CD4-positive, alpha-beta memory T cell (primary cell): ENCODE data around the gene ATF7IP. TPM values are rescaled to one million over a fixed set of nuclear protein-coding genes. Genes with fewer than 3 reads are reported as not detected.
A peak's percentile ranks its signal among the peaks of the same experiment; 100 is the strongest.
"Not testable (repeated sequence)": the region's sequence is repeated elsewhere in the genome, so short reads cannot be mapped to it uniquely, and the experiment has no call there.

Source experiments
- CTCF ChIA-PET: fragments of 350-600 bp; sonication (Branson Sonifier 250); formaldehyde crosslinking; loops from one replicate; lab custom pipeline; 2021; ENCODE audit warnings: inconsistent platforms; ENCODE audit not compliant: partially characterized antibody; lab: Charles Lee
- POLR2A ChIA-PET: fragments of 350-600 bp; sonication (Branson Sonifier 250); formaldehyde crosslinking; loops from one replicate; lab custom pipeline; 2021; ENCODE audit not compliant: partially characterized antibody; lab: Charles Lee
- DNase-seq, 5 donors: peaks; one replicate each; pipeline versions ENCODE4 v3.0.0 to v3.0.0-alpha.2; 2020 to 2022; ENCODE audit warnings: mixed read lengths in 1 of 5
- H3K27ac ChIP-seq: one replicate; pipeline ENCODE4 v1.7.0; 2013; ENCODE audit warnings: low read depth, low read length
- H3K27me3 ChIP-seq: 2 replicates; pipeline ENCODE4 v1.7.0; 2013; ENCODE audit warnings: mild to moderate bottlenecking, low read length, moderate library complexity; ENCODE audit not compliant: insufficient read depth
- H3K36me3 ChIP-seq: 2 replicates; pipeline ENCODE4 v1.7.0; 2013; ENCODE audit warnings: mild to moderate bottlenecking, low read length, moderate library complexity; ENCODE audit not compliant: insufficient read depth
- H3K4me1 ChIP-seq: 2 replicates; pipeline ENCODE4 v1.7.0; 2013; ENCODE audit warnings: mild to moderate bottlenecking, low read length, moderate library complexity; ENCODE audit not compliant: insufficient read depth
- H3K4me3 ChIP-seq, 2 donors: one replicate each; pipeline ENCODE4 v1.7.0; 2013; ENCODE audit warnings: low read length in 2 of 2, mild to moderate bottlenecking in 1 of 2
- H3K9me3 ChIP-seq, 2 donors: one replicate each; pipeline ENCODE4 v1.7.0; 2013; ENCODE audit warnings: low read length in 2 of 2, control low read depth in 1 of 2; ENCODE audit not compliant: control insufficient read depth in 1 of 2
- H3K27ac Mint-ChIP-seq, 7 donors: one replicate each; pipeline ENCODE4 v1.8.0; 2020 to 2021; ENCODE audit warnings: mixed read lengths in 7 of 7, mild to moderate bottlenecking in 6 of 7, inconsistent platforms in 3 of 7, moderate library complexity in 3 of 7
- H3K27me3 Mint-ChIP-seq, 2 donors: one replicate each; pipeline ENCODE4 v1.8.0; 2020 to 2021; ENCODE audit warnings: mixed read lengths in 2 of 2
- H3K36me3 Mint-ChIP-seq, 2 donors: one replicate each; pipeline ENCODE4 v1.8.0; 2020 to 2021; ENCODE audit warnings: mixed read lengths in 2 of 2, inconsistent platforms in 1 of 2, mild to moderate bottlenecking in 1 of 2
- H3K4me1 Mint-ChIP-seq, 4 donors: one replicate each; pipeline ENCODE4 v1.8.0; 2020 to 2021; ENCODE audit warnings: mixed read lengths in 4 of 4, mild to moderate bottlenecking in 1 of 4
- H3K4me3 Mint-ChIP-seq, 8 donors: one replicate each; pipeline ENCODE4 v1.8.0; 2020 to 2021; ENCODE audit warnings: mixed read lengths in 8 of 8, mild to moderate bottlenecking in 7 of 8, moderate library complexity in 6 of 8, inconsistent platforms in 3 of 8
- H3K9me3 Mint-ChIP-seq, 8 donors: one replicate each; pipeline ENCODE4 v1.8.0; 2020 to 2021; ENCODE audit warnings: mixed read lengths in 8 of 8, mild to moderate bottlenecking in 5 of 8, inconsistent platforms in 3 of 8, moderate library complexity in 1 of 8
- intact Hi-C: fragments of 100-400 bp; cut with micrococcal nuclease; formaldehyde crosslinking; loops from one replicate; pipeline ENCODE4 v1.15.1; 2023
- polyA plus RNA-seq, 2 donors: library from polyadenylated mRNA; unstranded; fragments of 300-500 nt; fragmentation: Illumina TruSeq; gene quantifications; one replicate each; pipeline ENCODE4 v1.2.3, GENCODE V29; 2021
- total RNA-seq, 2 experiments: library from RNA; stranded (reverse); gene quantifications; one replicate each; pipeline ENCODE4 v1.2.3, GENCODE V29; 2021

Gene ATF7IP
- total and polyA plus RNA-seq, 4 experiments from 2014 or later: 87.3 to 223 (median 156) TPM

DNA sequence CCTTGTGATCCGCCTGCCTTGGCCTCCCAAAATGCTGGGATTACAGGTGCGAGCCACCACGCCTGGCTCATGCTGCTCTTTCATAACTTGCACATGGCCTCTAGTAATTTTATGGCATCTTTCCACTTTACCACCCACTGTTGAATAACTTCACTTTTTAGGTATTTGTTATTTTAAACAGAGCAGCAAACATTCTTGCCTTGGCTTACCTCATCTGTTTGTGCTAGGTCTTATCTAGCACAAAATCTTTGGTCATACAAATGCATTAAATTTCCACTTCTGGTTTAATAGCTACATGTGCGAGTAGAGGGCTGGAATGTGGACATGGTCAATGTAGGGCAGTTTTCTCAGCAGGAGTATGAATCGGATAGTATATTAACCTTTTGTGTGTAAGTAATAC is 38.8 kb upstream of the ATF7IP start:
- intact Hi-C loops: no loop called here
- Histone ChIP-seq H3K36me3 (no peaks in the 10 kb centered on the region), H3K9me3 (no peaks in the 10 kb centered on the region), H3K4me1 (no peaks in the 10 kb centered on the region), H3K27me3 (no peaks in the 10 kb centered on the region), H3K27ac (no peak overlapping the region), H3K4me3 (no peak overlapping the region)
- Mint-ChIP-seq H3K36me3 (no peaks in the 10 kb centered on the region), H3K9me3 (peaks cover 0 to 13% (median 5%) of the 10 kb centered on the region in 8 donors), H3K27me3 (no peaks in the 10 kb centered on the region), H3K4me1 (no peaks in the 10 kb centered on the region), H3K27ac (no peak overlapping the region), H3K4me3 (no peak overlapping the region)
- CTCF ChIA-PET: no interaction called here
- POLR2A ChIA-PET: no interaction called here
- DNase-seq: no peak

DNA sequence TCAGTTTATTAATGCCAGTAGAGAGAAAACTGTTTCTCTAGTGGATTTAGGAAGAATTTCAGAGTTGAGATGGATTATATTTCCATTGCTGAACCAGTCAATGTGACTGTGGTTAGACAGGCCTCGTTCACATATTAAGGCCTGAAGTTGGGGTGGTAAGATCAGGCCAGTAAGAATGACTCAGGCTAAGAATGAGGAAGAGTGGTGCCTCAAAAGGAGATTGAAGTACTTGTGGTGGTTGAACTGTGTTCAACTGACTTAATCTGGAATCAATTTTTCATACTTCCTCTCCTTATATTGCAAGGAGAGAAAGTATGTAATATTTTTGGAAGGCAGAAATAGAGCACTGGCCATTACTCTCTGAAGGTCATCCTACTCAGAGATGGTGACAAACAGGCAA is 37.8 kb upstream of the ATF7IP start:
- Histone ChIP-seq H3K27me3 (no peaks in the 10 kb centered on the region), H3K9me3 (no peaks in the 10 kb centered on the region), H3K4me3 (no peak overlapping the region), H3K4me1 (no peaks in the 10 kb centered on the region), H3K27ac (no peak overlapping the region), H3K36me3 (no peaks in the 10 kb centered on the region)
- Mint-ChIP-seq H3K36me3 (peaks cover 0 to 3% of the 10 kb centered on the region in 2 donors), H3K4me1 (no peaks in the 10 kb centered on the region), H3K27ac (no peak overlapping the region), H3K4me3 (no peak overlapping the region), H3K9me3 (peaks cover 0 to 22% (median 14%) of the 10 kb centered on the region in 8 donors), H3K27me3 (no peaks in the 10 kb centered on the region)
- CTCF ChIA-PET: no interaction called here
- intact Hi-C loops: no loop called here
- DNase-seq: no peak
- POLR2A ChIA-PET: no interaction called here

DNA sequence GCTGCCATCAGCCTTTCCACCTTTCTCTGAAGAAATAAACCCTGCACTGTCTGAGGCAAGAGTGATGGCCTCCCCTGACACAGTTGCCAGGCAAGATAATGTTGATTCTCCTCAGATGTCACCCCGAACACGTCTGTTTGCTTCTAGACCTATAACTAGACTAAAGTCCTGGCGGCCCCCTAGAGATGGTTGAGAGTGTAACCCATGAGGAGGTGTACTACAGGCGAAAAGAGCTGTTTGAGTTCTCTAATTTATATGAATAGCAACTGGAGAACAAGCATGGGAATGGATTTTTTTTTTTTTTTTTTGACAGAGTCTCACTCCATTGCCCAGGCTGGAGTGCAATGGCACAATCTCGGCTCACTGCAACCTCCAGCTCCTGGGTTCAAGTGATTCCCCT is 33.0 kb upstream of the ATF7IP start:
- Histone ChIP-seq H3K9me3 (no peaks in the 10 kb centered on the region), H3K27me3 (no peaks in the 10 kb centered on the region), H3K4me1 (no peaks in the 10 kb centered on the region), H3K4me3 (no peak overlapping the region), H3K36me3 (no peaks in the 10 kb centered on the region), H3K27ac (no peak overlapping the region)
- intact Hi-C loops: no loop called here
- H3K4me3 Mint-ChIP-seq: no peak overlapping the region
- peaks cover 0 to 47% (median 24%) of the 10 kb centered on the region in 8 donors for H3K9me3 Mint-ChIP-seq
- H3K4me1 Mint-ChIP-seq: no peaks in the 10 kb centered on the region
- peaks cover 5 to 7% of the 10 kb centered on the region in 2 donors for H3K36me3 Mint-ChIP-seq
- no peaks in the 10 kb centered on the region for H3K27me3 Mint-ChIP-seq
- ChIA-PET POLR2A (no interaction called here), CTCF (interaction anchor here (0.6 kb wide), 1 partner anchor 74 kb away, joined by 3 read pairs; no protein-coding TSS in a partner anchor)
- no peak for DNase-seq
- no peak overlapping the region for H3K27ac Mint-ChIP-seq

DNA sequence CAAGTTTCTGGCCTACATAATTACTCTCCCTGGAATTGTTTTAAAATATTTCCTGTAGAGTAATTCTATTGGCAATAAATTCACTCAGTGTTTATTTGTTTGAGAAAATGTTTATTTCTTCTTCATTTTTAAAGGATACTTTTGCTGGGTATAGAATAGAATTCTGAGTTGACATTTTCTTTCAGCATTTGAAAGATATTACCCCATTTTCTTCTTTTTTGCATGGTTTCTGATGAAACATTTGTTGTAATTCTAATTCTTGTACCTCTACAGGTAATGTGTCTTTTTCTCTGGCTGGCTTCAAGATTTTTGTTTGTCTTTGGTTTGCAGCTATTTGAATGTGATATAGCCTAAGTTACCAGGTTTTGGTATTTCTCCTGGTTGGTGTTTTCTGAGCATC is 25.1 kb upstream of the ATF7IP start:
- Mint-ChIP-seq H3K27ac (no peak overlapping the region), H3K4me3 (no peak overlapping the region), H3K27me3 (no peaks in the 10 kb centered on the region), H3K36me3 (peaks cover 8 to 9% of the 10 kb centered on the region in 2 donors), H3K4me1 (no peaks in the 10 kb centered on the region), H3K9me3 (peaks cover 0 to 60% (median 38%) of the 10 kb centered on the region in 8 donors)
- POLR2A ChIA-PET: no interaction called here
- Histone ChIP-seq H3K36me3 (no peaks in the 10 kb centered on the region), H3K4me1 (no peaks in the 10 kb centered on the region), H3K4me3 (no peak overlapping the region), H3K27ac (no peak overlapping the region), H3K9me3 (peaks cover 0 to 8% of the 10 kb centered on the region in 2 donors), H3K27me3 (no peaks in the 10 kb centered on the region)
- CTCF ChIA-PET: no interaction called here
- intact Hi-C loops: no loop called here
- DNase-seq: no peak

DNA sequence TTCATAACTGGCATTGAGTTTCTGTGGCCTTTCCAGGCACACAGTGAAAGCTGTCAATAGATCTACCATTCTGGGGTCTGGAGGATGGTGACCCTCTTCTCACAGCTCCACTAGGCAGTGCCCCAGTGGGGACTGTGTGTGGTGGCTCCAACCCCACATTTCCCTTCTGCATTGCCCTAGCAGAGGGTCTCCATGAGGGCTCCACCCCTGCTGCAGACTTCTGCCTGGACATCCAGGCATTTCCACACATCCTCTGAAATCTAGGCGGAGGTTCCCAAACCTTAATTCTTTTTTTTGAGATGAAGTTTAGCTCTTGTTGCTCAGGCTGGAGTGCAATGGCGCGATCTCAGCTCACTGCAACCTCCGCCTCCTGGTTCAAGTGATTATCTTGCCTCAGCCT is 14.0 kb upstream of the ATF7IP start:
- H3K9me3 ChIP-seq, H3K4me3 ChIP-seq, H3K27ac ChIP-seq, H3K4me1 ChIP-seq, H3K4me3 Mint-ChIP-seq, intact Hi-C loops, H3K27me3 ChIP-seq, H3K27me3 Mint-ChIP-seq, H3K4me1 Mint-ChIP-seq, H3K36me3 ChIP-seq, DNase-seq, CTCF ChIA-PET, POLR2A ChIA-PET: not testable (repeated sequence)
- Mint-ChIP-seq H3K36me3 (peaks cover 14 to 18% of the 10 kb centered on the region in 2 donors), H3K27ac (peak overlapping the region in 1 of 7 donors; percentile 13), H3K9me3 (peaks cover 8 to 45% (median 36%) of the 10 kb centered on the region in 8 donors)

DNA sequence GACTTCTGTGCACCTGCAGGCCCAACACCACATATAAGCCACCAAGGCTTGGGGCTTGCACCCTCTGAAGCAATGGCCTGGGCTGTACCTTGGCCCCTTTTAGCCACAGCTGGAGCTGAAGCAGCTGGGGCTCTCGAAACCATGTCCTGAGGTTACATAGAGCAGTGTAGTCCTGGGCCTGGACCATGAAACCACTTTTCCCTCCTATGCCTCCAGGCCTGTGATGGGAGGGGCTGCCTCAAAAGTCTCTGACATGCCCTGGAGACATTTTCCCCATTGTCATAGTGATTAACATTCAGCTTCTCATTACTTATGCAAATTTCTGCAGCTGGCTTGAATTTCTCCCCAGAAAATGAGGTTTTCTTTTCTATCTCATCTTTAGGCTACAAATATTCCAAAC is 13.4 kb upstream of the ATF7IP start:
- H3K9me3 ChIP-seq, intact Hi-C loops, H3K36me3 ChIP-seq, H3K27ac ChIP-seq, H3K27me3 ChIP-seq, H3K4me1 Mint-ChIP-seq, H3K4me1 ChIP-seq, H3K4me3 Mint-ChIP-seq, POLR2A ChIA-PET, DNase-seq, H3K27me3 Mint-ChIP-seq, H3K4me3 ChIP-seq, CTCF ChIA-PET: not testable (repeated sequence)
- Mint-ChIP-seq H3K9me3 (peaks cover 8 to 45% (median 36%) of the 10 kb centered on the region in 8 donors), H3K27ac (peak overlapping the region in 2 of 7 donors; percentile 13 to 18), H3K36me3 (peaks cover 14 to 18% of the 10 kb centered on the region in 2 donors)

DNA sequence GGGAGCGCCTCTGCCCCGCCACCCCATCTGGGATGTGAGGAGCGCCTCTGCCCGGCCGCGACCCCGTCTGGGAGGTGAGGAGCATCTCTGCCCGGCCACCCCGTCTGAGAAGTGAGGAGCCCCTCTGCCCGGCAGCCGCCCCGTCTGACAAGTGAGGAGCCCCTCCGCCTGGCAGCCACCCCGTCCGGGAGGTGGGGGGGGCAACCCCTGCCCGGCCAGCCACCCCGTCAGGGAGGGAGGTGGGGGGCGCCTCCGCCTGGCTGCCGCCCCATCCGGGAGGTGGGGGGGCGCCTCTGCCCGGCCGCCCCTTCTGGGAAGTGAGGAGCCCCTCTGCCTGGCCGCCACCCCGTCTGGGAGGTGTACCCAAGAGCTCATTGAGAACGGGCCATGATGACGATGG is 10.8 kb upstream of the ATF7IP start:
- H3K27ac ChIP-seq, POLR2A ChIA-PET, H3K4me3 Mint-ChIP-seq, H3K9me3 ChIP-seq, H3K27me3 ChIP-seq, CTCF ChIA-PET, H3K4me1 Mint-ChIP-seq, intact Hi-C loops, H3K36me3 ChIP-seq, H3K4me3 ChIP-seq, H3K4me1 ChIP-seq, H3K27ac Mint-ChIP-seq, H3K27me3 Mint-ChIP-seq, DNase-seq: not testable (repeated sequence)
- H3K36me3 Mint-ChIP-seq: peaks cover 14 to 18% of the 10 kb centered on the region in 2 donors
- H3K9me3 Mint-ChIP-seq: peaks cover 8 to 43% (median 35%) of the 10 kb centered on the region in 8 donors
